ENCODE results near the gene TNK2.

DNA sequence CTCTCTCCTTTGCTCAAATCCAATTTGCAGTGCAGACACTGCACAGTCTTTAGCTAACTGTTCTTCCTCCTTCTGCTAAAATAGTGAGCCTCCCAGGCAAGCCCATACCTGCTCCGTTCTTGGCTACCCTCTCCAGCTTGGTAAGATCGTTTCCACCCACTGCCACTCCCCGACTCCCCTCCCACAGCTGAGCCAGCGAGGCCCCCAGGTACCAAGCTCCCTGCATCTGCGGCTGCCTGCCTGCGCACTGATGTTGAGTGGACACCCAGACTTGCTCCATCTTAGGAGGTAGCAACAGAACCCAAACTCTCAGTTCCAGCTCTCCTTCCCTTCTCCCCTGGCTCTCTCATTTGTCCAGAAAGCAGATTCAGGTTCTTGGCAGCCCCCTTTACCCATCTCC, 7.9 kb upstream of the TNK2 start:
- TF ChIP-seq, protein P1, sequence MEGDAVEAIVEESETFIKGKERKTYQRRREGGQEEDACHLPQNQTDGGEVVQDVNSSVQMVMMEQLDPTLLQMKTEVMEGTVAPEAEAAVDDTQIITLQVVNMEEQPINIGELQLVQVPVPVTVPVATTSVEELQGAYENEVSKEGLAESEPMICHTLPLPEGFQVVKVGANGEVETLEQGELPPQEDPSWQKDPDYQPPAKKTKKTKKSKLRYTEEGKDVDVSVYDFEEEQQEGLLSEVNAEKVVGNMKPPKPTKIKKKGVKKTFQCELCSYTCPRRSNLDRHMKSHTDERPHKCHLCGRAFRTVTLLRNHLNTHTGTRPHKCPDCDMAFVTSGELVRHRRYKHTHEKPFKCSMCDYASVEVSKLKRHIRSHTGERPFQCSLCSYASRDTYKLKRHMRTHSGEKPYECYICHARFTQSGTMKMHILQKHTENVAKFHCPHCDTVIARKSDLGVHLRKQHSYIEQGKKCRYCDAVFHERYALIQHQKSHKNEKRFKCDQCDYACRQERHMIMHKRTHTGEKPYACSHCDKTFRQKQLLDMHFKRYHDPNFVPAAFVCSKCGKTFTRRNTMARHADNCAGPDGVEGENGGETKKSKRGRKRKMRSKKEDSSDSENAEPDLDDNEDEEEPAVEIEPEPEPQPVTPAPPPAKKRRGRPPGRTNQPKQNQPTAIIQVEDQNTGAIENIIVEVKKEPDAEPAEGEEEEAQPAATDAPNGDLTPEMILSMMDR (conservative IDR thresholded peaks at IDR 0.05; ENCODE audit: low read depth, low read length) = no peak
- no peak for TF ChIP-seq EZH2 (IDR thresholded peaks at IDR 0.05; ENCODE audit: borderline replicate concordance, low read depth, low read length, poor library complexity, severe bottlenecking)

Data from A673 (cell line).